C4-2B (cell line): Measurements from ENCODE around the gene AAMDC.

ENCODE experiments used
- H3K27ac ChIP-seq: fragments of 450-650 bp; 2 replicates; pipeline ENCODE4 v1.5.1; 2017
- ZFX ChIP-seq: fragments of 450-650 bp; IDR thresholded peaks from 2 replicates; pipeline ENCODE4 v1.6.1; 2017
- TF ChIP-seq, protein P1 (sequence below): fragments of 450-650 bp; conservative IDR thresholded peaks from 2 replicates; pipeline ENCODE4 v1.5.1; 2017; ENCODE audit warnings: mild to moderate bottlenecking

Gene AAMDC

GRCh38 chr11:77820565-77821348, at the start of gene AAMDC, which contains the start of gene RSF1:
TSS of gene AAMDC (plus strand) at chr11:77821144. CDS start at chr11:77842497, 21,353 bp downstream.
TSS of gene RSF1 (minus strand) at chr11:77820722. CDS start at chr11:77820714, 8 bp downstream.
- TF ChIP-seq, protein P1, sequence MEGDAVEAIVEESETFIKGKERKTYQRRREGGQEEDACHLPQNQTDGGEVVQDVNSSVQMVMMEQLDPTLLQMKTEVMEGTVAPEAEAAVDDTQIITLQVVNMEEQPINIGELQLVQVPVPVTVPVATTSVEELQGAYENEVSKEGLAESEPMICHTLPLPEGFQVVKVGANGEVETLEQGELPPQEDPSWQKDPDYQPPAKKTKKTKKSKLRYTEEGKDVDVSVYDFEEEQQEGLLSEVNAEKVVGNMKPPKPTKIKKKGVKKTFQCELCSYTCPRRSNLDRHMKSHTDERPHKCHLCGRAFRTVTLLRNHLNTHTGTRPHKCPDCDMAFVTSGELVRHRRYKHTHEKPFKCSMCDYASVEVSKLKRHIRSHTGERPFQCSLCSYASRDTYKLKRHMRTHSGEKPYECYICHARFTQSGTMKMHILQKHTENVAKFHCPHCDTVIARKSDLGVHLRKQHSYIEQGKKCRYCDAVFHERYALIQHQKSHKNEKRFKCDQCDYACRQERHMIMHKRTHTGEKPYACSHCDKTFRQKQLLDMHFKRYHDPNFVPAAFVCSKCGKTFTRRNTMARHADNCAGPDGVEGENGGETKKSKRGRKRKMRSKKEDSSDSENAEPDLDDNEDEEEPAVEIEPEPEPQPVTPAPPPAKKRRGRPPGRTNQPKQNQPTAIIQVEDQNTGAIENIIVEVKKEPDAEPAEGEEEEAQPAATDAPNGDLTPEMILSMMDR: peak; percentile 77
- 0 out of 2 replicates have a peak, but pooled peaks have one; percentile 14 for TF ChIP-seq ZFX
- peak within 1 kb of the TSS; percentile 97 for H3K27ac ChIP-seq

DNA sequence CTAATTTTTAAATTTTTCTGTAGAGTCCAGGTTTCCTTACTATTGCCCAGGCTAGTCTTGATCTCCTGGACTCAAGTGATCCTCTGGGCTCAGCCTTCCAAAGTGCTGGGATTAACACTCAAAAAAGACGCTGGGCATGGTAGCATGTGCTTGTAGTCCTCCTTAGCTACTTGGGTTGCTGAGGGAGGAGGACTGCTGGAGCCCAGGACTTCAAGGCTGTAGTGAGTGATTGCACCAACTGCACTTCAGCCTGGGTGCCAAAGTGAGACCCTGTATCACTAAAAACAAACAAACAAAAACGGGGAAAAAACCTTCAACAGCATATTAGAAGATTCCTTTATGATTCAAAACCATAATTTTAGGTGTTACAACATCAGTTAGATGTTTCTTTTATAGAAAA, 45.0 kb upstream of the AAMDC start:
- H3K27ac ChIP-seq: no peak overlapping the region
- TF ChIP-seq ZFX: no peak
- TF ChIP-seq, protein P1: no peak

DNA sequence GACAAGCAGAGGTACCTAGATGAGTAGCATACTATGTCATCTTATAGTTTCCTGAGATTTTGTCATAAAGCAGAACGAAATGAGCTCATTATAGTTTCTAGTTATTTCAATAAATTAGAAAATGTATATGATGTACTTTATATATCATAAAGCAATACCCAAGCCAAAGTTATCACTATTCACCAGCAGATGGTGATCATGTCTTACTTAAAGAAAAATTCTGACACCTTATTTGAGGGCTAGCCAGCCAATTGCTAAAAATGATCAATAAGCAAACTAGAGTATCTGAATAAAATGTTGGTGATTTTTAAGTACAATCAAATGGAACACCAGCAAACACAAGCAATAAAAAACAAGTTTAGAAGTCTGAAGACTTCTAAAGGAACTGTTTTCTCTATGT, 44.5 kb upstream of the AAMDC start:
- no peak for TF ChIP-seq ZFX
- TF ChIP-seq, protein P1: peak; percentile 58
- H3K27ac ChIP-seq: no peak overlapping the region

DNA sequence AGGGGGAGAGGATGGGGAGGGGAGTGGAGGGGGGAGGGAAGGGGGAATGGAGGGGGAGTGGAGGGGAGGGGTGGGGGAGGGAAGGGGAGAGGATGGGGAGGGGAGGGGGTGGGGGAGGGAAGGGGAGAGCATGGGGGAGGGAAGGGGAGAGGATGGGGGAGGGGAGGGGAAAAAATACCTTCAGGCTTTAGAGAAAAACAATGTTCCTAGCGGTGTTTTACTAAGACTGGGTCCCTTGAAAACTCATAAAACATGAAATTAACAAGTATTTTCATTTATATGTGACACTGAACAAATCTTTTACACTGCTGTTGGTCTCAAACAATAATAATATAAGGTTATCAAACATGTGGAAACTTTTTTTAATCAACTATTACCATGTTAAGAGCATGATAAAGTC, 42.8 kb upstream of the AAMDC start:
- H3K27ac ChIP-seq: no peak overlapping the region
- TF ChIP-seq, protein P1: no peak
- TF ChIP-seq ZFX: no peak

GRCh38 chr11:77778549-77778948, 42.4 kb upstream of the AAMDC start:
- no peak overlapping the region for H3K27ac ChIP-seq
- no peak for TF ChIP-seq ZFX
- TF ChIP-seq, protein P1: no peak

DNA sequence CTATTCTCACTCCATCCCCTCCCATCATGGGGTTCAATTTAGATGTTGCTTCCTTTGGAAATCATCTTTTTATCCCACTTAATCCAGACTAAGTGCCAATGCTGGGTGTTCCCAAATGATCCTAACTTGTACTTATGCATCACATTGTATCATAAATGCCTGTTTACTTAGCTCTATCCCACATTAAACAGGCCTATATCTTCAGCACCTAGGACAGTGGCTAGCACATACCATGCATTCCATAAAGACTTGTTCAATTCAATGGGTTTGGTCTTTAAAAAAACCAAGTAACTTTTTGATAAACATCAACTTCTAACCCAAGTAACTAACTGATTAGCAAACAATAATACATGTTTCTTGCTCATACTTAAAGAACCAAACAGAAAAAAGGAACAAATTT, 41.0 kb upstream of the AAMDC start:
- TF ChIP-seq, protein P1: no peak
- no peak for TF ChIP-seq ZFX
- no peak overlapping the region for H3K27ac ChIP-seq

DNA sequence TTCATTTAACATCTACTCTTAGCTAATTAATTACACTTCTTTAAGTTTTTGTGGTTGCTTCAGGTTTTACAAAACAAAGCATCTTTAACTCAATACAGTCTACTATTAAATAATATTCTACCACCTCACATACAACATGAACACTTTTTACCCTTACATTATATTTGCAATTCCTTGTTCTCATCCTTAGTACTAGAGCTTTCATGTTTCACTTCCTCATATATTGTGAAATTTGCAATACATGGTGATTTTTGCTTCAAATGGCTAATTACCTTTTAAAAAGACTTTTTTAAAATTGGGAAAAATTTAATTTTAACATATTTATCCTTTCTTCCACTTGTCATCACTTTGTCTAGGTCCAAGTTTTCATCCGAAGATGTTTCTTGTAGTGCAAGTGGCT, 37.9 kb upstream of the AAMDC start:
- TF ChIP-seq, protein P1: no peak
- TF ChIP-seq ZFX: no peak
- no peak overlapping the region for H3K27ac ChIP-seq
